Fibroblast of the aortic adventitia (primary cell): ENCODE data around the gene KLHL29. TPM values are rescaled to one million over a fixed set of nuclear protein-coding genes. Genes with fewer than 3 reads are reported as not detected.
A peak's percentile ranks its signal among the peaks of the same experiment; 100 is the strongest.

Source experiments
- DNase-seq: peaks from one replicate; pipeline ENCODE4 v3.0.0-alpha.2; 2010; ENCODE audit warnings: low read depth
- H3K4me3 ChIP-seq: 2 replicates; pipeline ENCODE4 v1.5.1; 2011; ENCODE audit warnings: low read depth, mild to moderate bottlenecking, control low read depth, low read length, moderate library complexity
- total RNA-seq: library from RNA; depleted of rRNA; stranded (reverse); fragments of >200 nt; gene quantifications from 2 replicates; pipeline ENCODE4 v1.2.3, GENCODE V29; 2012; ENCODE audit warnings: low replicate concordance
- TF ChIP-seq, protein P1 (sequence below): IDR thresholded peaks from 2 replicates; pipeline ENCODE4 v1.5.1; 2011; ENCODE audit warnings: mild to moderate bottlenecking, low read length, control low read depth, inconsistent platforms; ENCODE audit not compliant: insufficient read depth

KLHL29 gene
- total RNA-seq, 1 donor, result 4.7 TPM

DNA sequence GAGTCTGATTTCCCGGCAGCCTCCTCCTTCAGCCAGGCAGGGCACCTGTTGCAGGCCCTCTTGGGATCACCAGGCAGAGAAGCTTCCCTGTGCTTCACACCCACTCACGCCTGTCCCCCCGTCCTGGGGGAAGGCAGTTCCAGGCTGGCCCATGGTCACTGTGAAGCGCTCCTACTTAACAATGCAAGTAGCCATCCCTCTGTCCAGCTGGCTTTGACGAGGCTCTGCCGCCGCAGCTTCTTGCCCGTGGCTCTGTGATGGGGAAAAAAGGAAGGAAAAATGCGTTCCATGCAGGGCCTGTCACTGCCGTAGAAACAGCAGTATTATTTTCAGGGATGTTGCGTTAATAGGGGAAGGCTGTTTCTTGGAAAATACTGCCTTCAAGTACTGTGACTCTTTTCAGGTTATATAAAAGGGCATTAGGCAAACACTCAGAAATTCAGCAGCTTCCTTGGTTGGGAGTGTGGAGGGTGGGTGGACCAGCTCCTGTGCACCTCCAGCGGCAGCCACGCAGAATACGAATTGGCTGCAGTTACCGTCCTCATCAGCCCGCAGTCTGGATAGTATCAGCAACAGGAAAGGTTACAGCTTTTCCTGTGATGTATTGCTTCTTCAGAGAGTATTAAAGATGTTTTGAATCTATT is 232.3 kb downstream of the KLHL29 start:
- H3K4me3 ChIP-seq, result peak overlapping the region; percentile 13
- DNase-seq, result peak; percentile 90
- TF ChIP-seq, protein P1, sequence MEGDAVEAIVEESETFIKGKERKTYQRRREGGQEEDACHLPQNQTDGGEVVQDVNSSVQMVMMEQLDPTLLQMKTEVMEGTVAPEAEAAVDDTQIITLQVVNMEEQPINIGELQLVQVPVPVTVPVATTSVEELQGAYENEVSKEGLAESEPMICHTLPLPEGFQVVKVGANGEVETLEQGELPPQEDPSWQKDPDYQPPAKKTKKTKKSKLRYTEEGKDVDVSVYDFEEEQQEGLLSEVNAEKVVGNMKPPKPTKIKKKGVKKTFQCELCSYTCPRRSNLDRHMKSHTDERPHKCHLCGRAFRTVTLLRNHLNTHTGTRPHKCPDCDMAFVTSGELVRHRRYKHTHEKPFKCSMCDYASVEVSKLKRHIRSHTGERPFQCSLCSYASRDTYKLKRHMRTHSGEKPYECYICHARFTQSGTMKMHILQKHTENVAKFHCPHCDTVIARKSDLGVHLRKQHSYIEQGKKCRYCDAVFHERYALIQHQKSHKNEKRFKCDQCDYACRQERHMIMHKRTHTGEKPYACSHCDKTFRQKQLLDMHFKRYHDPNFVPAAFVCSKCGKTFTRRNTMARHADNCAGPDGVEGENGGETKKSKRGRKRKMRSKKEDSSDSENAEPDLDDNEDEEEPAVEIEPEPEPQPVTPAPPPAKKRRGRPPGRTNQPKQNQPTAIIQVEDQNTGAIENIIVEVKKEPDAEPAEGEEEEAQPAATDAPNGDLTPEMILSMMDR, result peak; percentile 78

GRCh38 chr2:23617811-23618215 is 232.8 kb downstream of the KLHL29 start:
- peak; percentile 44 for DNase-seq
- H3K4me3 ChIP-seq, result no peak overlapping the region

GRCh38 chr2:23618265-23618664 is 233.3 kb downstream of the KLHL29 start:
- TF ChIP-seq, protein P1, result no peak
- no peak for DNase-seq
- no peak overlapping the region for H3K4me3 ChIP-seq

More at GRCh38 chr2:23617811-23618215, 232.8 kb downstream of the KLHL29 start:
- TF ChIP-seq, protein P1, result no peak

DNA sequence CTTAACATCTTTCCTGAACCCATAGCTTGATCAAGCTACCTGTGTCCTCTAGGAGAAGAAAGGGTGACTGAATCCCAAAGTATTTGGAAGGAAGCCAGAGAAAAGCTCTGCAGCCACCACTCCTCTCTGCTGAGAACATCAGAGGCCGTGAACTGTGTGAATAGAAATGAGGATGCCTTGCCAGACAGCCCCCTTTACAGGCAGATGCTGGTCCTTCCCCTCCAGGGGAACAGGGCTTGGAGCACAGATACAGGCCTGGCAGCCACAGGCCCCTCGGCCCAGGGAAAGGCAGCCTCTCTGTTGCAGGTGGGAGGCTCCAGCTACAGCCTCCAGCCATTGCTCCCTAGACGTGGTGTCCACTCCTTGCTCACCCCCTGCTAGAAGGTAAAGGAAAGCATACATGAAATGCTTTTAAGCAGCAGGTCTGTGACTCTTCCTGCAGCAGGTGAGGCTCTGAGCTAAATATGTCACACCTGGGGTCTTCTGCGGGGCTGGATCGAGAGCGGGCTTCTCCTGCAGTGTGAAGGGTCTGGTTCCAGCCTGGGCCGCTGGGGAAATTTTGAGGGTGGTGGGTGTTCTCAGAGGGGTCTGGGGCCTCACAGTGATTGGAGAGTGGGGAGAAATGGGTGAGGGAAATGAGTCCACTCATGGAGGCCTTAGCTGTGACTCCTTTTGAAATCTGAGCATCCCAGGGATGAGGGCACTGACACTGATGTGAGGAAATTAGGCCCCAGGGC is 234.0 kb downstream of the KLHL29 start:
- TF ChIP-seq, protein P1, result no peak
- no peak overlapping the region for H3K4me3 ChIP-seq
- peak; percentile 19 for DNase-seq

DNA sequence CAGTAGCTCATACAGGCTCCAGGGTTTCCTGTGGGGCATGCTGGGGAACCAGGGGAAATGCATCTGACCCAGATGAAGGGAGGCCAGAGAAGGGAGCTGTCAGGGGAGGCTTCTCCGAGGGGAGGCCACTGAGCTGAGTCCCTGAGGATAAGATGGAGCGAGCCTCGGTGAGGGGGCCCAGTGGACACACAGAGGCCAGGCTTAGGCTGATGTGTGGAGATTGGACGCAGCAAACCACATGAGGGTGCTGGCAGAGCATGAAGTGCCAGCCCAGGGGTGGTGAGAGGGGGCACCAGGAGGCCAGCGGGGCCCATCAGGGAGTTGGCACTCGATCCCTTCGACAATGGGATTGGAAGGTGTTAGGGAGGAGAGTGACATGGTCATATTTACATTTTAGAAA is 235.0 kb downstream of the KLHL29 start:
- H3K4me3 ChIP-seq, result no peak overlapping the region
- TF ChIP-seq, protein P1, result no peak
- DNase-seq, result no peak

- TF ChIP-seq, protein P1, result no peak
- H3K4me3 ChIP-seq, result no peak overlapping the region
- DNase-seq, result peak; percentile 51
These were observed 235.9 kb downstream of the KLHL29 start for GRCh38 chr2:23620841-23621341.
